NT2/D1 (cell line): ENCODE results near the gene KCNJ12.

Experiments used
- YY1 ChIP-seq: IDR thresholded peaks from 2 replicates; pipeline ENCODE4 v1.6.1; 2011; ENCODE audit not compliant: insufficient read length, insufficient read depth
- ZNF274 ChIP-seq: IDR thresholded peaks from 2 replicates; pipeline ENCODE4 v1.6.1; 2011; ENCODE audit warnings: mild to moderate bottlenecking, low read depth, low read length

DNA sequence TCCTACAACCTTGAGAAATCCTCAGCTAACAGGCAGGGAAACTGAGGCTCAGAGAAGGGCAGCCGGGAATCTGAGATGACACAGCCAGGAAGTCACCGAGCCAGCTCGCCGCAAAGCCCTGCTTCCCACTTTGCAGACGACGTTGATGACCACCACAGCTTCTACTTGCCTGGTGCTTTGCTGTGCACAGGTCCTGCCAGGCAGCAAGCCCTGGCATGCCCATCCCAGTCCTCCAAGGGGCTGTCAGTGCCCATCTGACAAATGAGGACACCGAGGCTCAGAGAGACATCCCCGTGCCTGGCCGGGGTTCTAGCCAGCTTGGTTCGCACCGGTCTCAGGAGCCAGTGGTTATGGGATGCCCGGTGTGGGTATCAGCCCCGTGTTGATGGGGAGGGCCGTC lies 20.1 kb downstream of the KCNJ12 start:
- no peak for TF ChIP-seq ZNF274
- TF ChIP-seq YY1 = no peak
